ENCODE results near the gene GPX4.

- TF ChIP-seq CTCF (IDR thresholded peaks at IDR 0.05; ENCODE audit: low read length): no peak
- no peak for TF ChIP-seq EZH2 (IDR thresholded peaks at IDR 0.05; ENCODE audit: borderline replicate concordance, low read length)
These were observed 15.2 kb downstream of the GPX4 start for GRCh38 chr19:1118999-1119398.

All from OCI-LY1 (cell line).